Measurements from ENCODE around the gene RBP7.

Gene RBP7

DNA sequence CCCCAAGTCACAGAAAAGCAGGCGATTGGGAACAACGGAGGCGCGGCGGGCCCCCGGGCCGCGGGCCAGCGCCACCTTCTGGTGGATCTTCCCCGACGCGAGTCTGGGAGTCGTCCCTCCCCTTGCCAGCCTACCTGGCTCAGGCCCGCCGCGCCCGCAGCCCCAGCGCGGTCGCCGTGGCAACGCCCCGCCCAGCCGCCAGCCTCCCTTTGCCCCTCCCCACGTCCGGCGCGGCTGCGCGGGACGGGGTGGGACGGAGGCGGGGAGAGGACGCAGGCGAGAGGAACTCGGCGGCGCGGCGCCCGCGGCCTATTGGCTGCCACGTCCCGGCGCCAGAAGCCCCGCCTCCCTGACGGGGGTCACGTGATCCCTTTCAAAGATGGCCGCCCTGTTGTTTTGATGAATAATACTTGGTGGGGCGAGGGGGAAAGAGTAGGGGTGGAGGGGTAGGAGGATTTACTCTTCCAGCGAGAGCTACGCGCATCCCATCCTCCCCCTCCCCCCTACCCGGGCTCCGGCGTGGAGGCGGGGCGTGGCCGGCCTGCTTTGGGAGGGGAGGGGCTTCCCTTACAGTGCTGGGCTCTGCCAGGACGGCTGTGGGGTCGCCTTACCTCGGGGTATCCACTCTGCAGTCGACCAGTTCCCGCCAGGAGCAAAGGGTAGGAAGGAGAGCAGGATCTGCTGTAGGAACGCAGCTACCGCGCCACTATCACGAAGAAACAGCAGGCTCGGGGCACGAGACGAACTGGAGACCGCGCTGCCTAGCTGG is 35.7 kb downstream of the RBP7 start, which contains the start of gene UBE4B:
Gene UBE4B, plus strand, starts transcription at position 369 of the 769 bp plus-strand sequence. CDS start 713 bp downstream, outside the sequence.
- peak; percentile 97 for DNase-seq

DNA sequence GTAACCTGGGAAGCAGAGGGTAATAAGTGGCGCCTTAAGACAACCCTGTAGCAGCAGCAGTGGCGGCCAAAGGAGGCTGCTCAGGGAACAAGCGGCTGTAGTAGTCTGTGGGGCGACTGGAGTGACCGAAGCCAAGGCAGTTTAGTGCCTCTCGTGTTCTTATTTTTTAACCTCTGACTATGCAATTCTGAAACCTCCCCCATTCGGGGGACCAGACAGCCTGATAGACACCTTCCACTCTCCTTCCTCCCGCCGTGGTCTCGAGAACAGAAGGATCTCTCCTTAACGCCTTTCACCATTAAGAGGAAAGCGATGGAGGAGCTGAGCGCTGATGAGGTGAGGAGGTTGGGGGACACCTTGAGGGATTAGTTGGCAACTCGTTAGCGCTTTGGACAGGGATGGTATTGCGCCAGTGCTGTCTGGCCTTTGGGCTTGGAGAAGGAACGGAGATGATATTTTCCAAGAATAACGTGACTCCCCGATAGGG is 36.4 kb downstream of the RBP7 start:
- DNase-seq: no peak

GRCh38 chr1:10042746-10043145 is 45.7 kb downstream of the RBP7 start:
- no peak for DNase-seq

DNA sequence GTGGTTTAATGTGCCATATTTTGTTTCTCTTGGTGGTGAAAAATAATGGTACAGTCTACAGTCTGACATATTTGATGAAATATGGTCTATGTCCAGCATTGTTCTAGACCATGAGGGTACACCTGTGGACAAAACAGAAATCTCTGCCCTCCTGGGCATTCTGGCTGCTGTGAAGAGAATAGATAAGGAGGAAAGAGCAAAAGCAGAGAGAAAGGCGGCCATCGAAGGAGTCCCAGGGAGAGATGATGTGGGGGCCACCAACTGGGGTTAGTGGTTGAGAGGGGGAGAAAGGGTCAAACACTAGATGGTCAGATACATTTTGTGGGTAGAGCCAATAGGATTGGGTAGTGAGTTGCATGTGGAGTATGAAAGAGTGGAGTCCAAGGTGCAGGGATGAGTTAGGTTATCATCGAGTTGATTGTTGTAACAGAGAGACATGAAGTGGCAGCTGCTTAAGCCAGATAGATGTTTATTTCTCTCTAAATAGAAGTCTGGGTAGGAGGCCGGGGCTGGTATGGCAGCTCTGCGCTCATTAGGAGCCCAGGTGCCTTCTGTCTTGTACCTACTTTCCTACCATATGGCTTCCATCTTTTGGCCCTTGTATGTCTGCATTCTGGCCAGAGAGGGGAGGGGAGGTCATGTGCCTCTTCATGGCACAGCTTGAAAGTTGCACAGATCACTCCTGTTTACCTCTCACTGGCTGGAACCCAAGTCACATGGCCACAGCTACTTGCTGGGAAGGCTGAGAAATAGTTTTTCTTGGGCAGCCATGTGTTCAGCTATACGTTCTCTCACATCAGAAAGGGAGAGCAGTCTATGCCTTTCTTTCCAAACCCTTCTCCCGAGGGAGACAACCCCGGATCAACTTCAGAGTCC is 48.7 kb downstream of the RBP7 start:
- DNase-seq: no peak

- DNase-seq: no peak
Observed at GRCh38 chr1:10046356-10047085, 49.5 kb downstream of the RBP7 start.

DNA sequence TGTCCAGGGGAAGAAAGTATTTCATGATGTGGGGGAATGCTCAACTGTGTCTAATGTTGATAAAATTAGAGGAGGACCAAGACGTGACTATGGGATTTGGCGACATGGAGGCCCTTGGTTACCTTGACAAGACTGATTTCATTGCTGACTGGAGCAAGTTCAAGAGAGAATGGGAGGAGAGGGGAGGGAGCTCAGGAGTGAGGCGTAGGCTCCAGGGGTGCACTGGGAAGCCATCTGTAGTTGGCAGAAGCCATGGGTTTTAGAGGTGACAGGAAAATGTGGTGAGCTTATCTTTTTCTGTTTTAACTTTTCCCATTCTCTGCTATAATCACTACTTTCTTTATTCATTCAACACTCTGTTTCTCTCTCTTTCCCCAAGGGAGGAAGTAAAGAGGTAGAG is 51.6 kb downstream of the RBP7 start:
- no peak for DNase-seq

DNA sequence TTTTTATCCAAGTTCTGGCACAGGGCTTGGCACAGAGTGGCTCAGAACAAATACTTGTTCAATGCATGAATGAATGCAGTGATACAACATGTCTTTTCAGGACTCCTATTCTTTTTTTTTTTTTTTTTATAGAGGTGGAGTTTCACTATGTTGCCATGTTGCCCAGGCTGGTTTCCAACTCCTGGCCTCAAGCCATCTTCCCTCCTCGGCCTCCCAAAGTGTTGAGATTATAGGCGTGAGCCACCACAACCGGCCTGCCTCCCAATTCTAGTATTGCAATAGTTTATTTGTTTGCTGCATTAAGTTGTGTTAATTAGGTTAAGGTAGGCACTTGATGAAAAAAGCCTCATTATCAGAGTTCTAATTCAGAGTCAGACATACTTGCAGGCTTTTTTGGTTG is 53.6 kb downstream of the RBP7 start:
- no peak for DNase-seq

GRCh38 chr1:10051656-10052055 is 54.6 kb downstream of the RBP7 start:
- no peak for DNase-seq

DNA sequence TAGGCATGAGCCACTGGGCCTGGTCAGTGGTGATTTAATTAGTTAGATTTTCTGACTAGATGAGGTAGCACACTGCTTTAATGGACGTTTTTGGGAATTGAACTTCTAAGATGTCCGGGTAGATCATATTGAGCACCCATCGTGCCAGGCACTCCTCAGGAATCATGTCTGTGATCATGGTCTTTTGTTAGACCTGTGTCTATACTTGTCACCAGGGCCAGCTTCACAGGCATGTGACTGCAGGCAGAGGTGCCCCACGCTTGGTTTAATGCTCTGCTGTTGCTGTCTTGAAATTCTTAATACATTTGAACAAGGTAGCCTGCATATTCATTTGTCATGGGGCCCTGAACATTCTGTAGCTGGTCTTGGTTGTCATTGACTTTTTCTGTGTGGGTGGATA is 55.3 kb downstream of the RBP7 start:
- DNase-seq: no peak

DNA sequence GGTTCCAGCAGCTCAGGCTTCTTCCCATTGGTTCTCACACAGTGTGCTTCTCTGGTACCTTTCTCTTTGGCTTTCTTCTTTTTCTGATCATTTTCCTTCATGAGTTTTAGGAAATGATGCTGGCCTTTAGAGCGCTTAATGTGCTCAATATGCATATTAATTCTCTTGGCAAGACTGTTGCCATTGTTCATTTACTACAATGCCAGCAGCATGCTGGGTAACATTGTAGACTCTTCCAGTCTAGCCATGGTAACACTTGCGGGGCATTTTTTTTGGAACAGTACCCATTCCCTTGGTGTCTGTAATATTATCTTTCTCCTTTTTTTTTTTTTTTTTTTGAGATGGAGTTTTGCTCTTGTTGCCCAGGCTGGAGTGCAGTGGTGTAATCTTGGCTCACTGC is 57.4 kb downstream of the RBP7 start:
- DNase-seq: no peak

GRCh38 chr1:10056599-10056987 is 59.6 kb downstream of the RBP7 start:
- DNase-seq: no peak

DNA sequence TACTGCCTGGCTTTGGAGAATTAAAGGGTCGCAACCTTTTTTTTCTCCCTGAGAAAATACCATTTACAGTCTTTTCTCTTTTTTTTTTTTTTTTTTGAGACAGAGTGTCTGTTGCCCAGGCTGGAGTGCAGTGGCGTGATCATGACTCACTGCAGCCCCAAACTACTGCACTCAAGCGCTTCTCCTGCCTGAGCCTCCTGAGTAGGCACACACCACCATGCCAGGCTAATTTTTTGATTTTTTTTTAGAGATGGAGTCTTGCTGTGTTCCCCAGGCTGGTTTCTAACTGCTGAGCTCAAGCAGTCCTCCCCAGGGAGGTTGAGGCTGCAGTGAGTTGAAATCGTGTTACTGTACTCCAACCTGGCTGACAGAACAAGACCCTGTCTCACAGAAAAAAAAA is 60.3 kb downstream of the RBP7 start:
- no peak for DNase-seq

- DNase-seq: no peak
Observed at GRCh38 chr1:10057796-10058195, 60.8 kb downstream of the RBP7 start.

GRCh38 chr1:10059342-10059718 is 62.3 kb downstream of the RBP7 start:
- DNase-seq: no peak

GRCh38 chr1:10060311-10061100 is 63.5 kb downstream of the RBP7 start:
- DNase-seq: no peak

DNA sequence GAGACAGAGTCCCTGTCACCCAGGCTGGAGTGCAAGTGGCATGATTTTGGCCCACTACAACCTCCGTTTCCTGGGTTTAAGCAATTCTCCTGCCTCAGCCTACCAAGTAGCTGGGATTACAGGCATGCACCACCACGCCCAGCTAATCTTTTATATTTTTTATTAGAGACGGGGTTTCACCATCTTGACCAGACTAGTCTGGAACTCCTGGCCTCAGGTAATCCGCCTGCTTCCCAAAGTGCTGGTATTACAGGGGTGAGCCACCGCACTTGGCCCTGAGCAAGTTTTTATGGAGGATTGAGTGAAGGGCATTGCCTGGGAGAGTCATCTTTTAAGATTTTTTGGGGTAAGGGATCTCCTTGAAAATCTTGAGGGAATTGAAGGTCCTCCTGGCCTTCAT is 64.2 kb downstream of the RBP7 start:
- no peak for DNase-seq

GRCh38 chr1:10063878-10064277 is 66.8 kb downstream of the RBP7 start:
- DNase-seq: no peak

DNA sequence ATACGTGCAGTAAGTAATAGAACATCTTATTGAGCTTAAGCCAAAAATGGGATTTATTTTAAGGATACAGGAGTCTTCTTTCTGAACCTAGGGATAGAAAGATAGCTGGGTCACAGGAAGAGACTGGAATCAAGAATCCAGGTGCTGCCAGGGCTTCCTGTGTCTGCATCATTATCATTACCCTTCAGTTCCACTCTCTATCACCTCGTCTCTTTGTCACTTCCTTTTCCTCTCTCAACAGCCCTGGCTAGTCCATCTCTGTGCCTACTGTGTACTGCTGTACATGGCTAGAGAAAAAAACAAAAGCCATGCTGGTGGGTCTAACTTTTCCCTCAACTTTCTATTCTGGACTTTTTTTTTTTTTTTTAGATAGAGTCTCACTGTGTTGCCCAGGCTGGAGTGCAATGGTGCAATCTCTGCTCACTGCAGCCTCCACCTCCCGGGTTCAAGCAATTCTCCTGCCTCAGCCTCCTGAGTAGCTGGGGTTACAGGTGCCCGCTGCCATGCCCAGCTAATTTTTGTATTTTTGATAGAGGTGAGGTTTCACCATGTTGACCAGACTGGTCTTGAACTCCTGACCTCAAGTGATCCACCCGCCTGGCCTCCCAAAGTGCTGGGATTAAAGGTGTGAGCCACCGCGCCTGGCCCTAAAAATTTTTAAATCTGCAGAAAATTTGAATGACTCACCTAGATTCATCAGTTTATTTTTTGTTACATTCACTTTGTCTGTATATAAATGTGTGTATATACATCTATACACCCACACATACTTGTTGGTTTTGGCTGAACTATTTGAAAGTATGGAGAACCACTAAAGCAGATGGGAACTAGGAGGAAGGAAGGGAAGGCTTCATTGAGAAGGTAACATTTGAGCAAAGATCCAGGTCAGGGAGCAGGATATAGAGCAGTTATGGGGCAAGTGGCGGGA is 67.7 kb downstream of the RBP7 start:
- DNase-seq: no peak

GRCh38 chr1:10065344-10065685 is 68.3 kb downstream of the RBP7 start:
- DNase-seq: no peak

All from effector CD8-positive, alpha-beta T cell (primary cell).